Hepatocyte (in vitro differentiated cells): ENCODE measurements around the gene SSTR3.

Source experiments
- CTCF ChIP-seq: fragments of 200-600 bp; sonication (generic); IDR thresholded peaks from 2 replicates; pipeline ENCODE4 v1.5.1; 2016; ENCODE audit warnings: antibody characterized with exemption, mild to moderate bottlenecking; ENCODE audit not compliant: poor library complexity
- EZH2 ChIP-seq: fragments of 200-600 bp; sonication (generic); IDR thresholded peaks from 2 replicates; pipeline ENCODE4 v1.6.1; 2016; ENCODE audit warnings: antibody characterized with exemption, mild to moderate bottlenecking, borderline replicate concordance

GRCh38 chr22:37184380-37184755 lies 27.9 kb downstream of the SSTR3 start:
- TF ChIP-seq CTCF (no peak), EZH2 (no peak)
